H54 (cell line): ENCODE data around the gene PRSS27.

Source experiments
- DNase-seq: peaks from one replicate; pipeline ENCODE4 v3.0.0; 2011; ENCODE audit warnings: low spot score, mixed read lengths; ENCODE audit not compliant: insufficient read length
- FAIRE-seq: peaks from 3 replicates; lab custom pipeline; 2011; peaks lifted over from hg19 to GRCh38; lab: Jason Lieb, UNC
- POLR2A ChIP-seq: IDR thresholded peaks from 2 replicates; pipeline ENCODE4 v1.6.1; 2011; ENCODE audit warnings: low read depth, mild to moderate bottlenecking, low read length

The PRSS27 gene

GRCh38 chr16:2757344-2757743 lies 37.3 kb upstream of the PRSS27 start:
- no peak for FAIRE-seq
- TF ChIP-seq POLR2A, result no peak

GRCh38 chr16:2756288-2757015 lies 36.4 kb upstream of the PRSS27 start:
- TF ChIP-seq POLR2A, result no peak
- FAIRE-seq (no peak), DNase-seq (no peak)

More at GRCh38 chr16:2757344-2757743, 37.3 kb upstream of the PRSS27 start:
- no peak for DNase-seq

- FAIRE-seq (no peak), DNase-seq (no peak)
- TF ChIP-seq POLR2A, result no peak
These were observed 35.1 kb upstream of the PRSS27 start for GRCh38 chr16:2755158-2755557.

- no peak for FAIRE-seq
- DNase-seq, result no peak
- TF ChIP-seq POLR2A, result no peak
These were observed 33.7 kb upstream of the PRSS27 start for GRCh38 chr16:2753733-2754020.

- FAIRE-seq, result no peak
- no peak for TF ChIP-seq POLR2A
- peak; percentile 85 for DNase-seq
These were observed 33.1 kb upstream of the PRSS27 start for GRCh38 chr16:2752850-2753732.

GRCh38 chr16:2752035-2752849 lies 32.2 kb upstream of the PRSS27 start, which contains the start of gene SRRM2:
Gene SRRM2 (plus strand): TSS chr16:2752638. CDS start chr16:2756365, 3,727 bp downstream.
- DNase-seq, result peak; percentile 93
- no peak for FAIRE-seq
- TF ChIP-seq POLR2A, result peak; percentile 53

- FAIRE-seq (no peak), DNase-seq (no peak)
- TF ChIP-seq POLR2A, result no peak
These were observed 31.6 kb upstream of the PRSS27 start for GRCh38 chr16:2751577-2752034.

GRCh38 chr16:2749936-2750335 lies 29.9 kb upstream of the PRSS27 start:
- no peak for FAIRE-seq
- no peak for TF ChIP-seq POLR2A
- no peak for DNase-seq

- no peak for TF ChIP-seq POLR2A
- no peak for FAIRE-seq
- DNase-seq, result no peak
These were observed 29.5 kb upstream of the PRSS27 start for GRCh38 chr16:2749476-2749875.

- TF ChIP-seq POLR2A, result no peak
- DNase-seq, result no peak
- FAIRE-seq, result no peak
These were observed 28.9 kb upstream of the PRSS27 start for GRCh38 chr16:2748757-2749455.

- DNase-seq, result no peak
- no peak for FAIRE-seq
- TF ChIP-seq POLR2A, result no peak
These were observed 25.9 kb upstream of the PRSS27 start for GRCh38 chr16:2745961-2746360.

GRCh38 chr16:2745116-2745890 lies 25.3 kb upstream of the PRSS27 start:
- no peak for TF ChIP-seq POLR2A
- FAIRE-seq (no peak), DNase-seq (no peak)
